Thymus (tissue), 11 donors: ENCODE measurements around the gene PGM1. TPM values are rescaled to one million over a fixed set of nuclear protein-coding genes. Genes with fewer than 3 reads are reported as not detected.
A peak's percentile ranks its signal among the peaks of the same experiment; 100 is the strongest.

Experiments
- DNase-seq, 9 donors: peaks; one replicate each; pipeline ENCODE4 v3.0.0-alpha.2; 2013; ENCODE audit warnings: low spot score in 9 of 9, low read depth in 6 of 9, missing footprints in 1 of 9
- H3K27ac ChIP-seq, 2 donors: one replicate each; pipeline ENCODE4 v1.5.1; 2013; ENCODE audit warnings: control low read depth in 1 of 2, low read depth in 1 of 2, low read length in 1 of 2, mild to moderate bottlenecking in 1 of 2, moderate library complexity in 1 of 2
- H3K27me3 ChIP-seq, 2 donors: one replicate each; pipeline ENCODE4 v1.5.1; 2013; ENCODE audit warnings: low read length in 1 of 2; ENCODE audit not compliant: control insufficient read depth in 2 of 2, insufficient read depth in 1 of 2
- H3K36me3 ChIP-seq, 2 donors: one replicate each; pipeline ENCODE4 v1.5.1; 2013; ENCODE audit warnings: low read length in 1 of 2, mild to moderate bottlenecking in 1 of 2, moderate library complexity in 1 of 2; ENCODE audit not compliant: control insufficient read depth in 2 of 2, insufficient read depth in 2 of 2
- H3K4me1 ChIP-seq, 2 donors: one replicate each; pipeline ENCODE4 v1.5.1; 2013; ENCODE audit warnings: low read length in 2 of 2; ENCODE audit not compliant: control insufficient read depth in 2 of 2, insufficient read depth in 2 of 2
- H3K4me3 ChIP-seq, 2 donors: one replicate each; pipeline ENCODE4 v1.5.1; 2013; ENCODE audit warnings: low read length in 2 of 2, control low read depth in 1 of 2, mild to moderate bottlenecking in 1 of 2
- H3K9me3 ChIP-seq, 2 donors: one replicate each; pipeline ENCODE4 v1.5.1; 2013; ENCODE audit warnings: low read length in 1 of 2, mild to moderate bottlenecking in 1 of 2; ENCODE audit not compliant: control insufficient read depth in 2 of 2, insufficient read depth in 1 of 2
- WGBS: extraction: QIAGEN DNeasy Blood & Tissue Kit; methylation state at CpG from one replicate; pipeline ENCODE4 v1.1.7; 2013; 5-methylcytosine and 5-hydroxymethylcytosine counted together
- polyA plus RNA-seq: library from polyadenylated mRNA; stranded (reverse); fragments of 200-250 nt; gene quantifications from one replicate; pipeline ENCODE4 v1.2.3, GENCODE V29; 2013
- total RNA-seq: library from RNA; stranded (reverse); fragments of 120-200 nt; gene quantifications from one replicate; pipeline ENCODE4 v1.2.4, GENCODE V29; 2013
- donor health status: healthy.

Gene PGM1
- total and polyA plus RNA-seq, 2 donors, result 9.6 to 18.1 TPM

- Histone ChIP-seq H3K9me3 (no peaks in the 10 kb centered on the region), H3K36me3 (peaks cover 0 to 2% of the 10 kb centered on the region in 2 donors), H3K4me3 (no peak overlapping the region), H3K27ac (no peak overlapping the region), H3K27me3 (no peaks in the 10 kb centered on the region), H3K4me1 (no peaks in the 10 kb centered on the region)
- no peak for DNase-seq
- WGBS, result over 99% methylated on average over 3 of the region's 3 CpGs
These were observed 50.3 kb downstream of the PGM1 start for GRCh38 chr1:63643517-63643916.

GRCh38 chr1:63643926-63644325 lies 50.7 kb downstream of the PGM1 start:
- DNase-seq, result no peak
- H3K36me3 ChIP-seq, result no peaks in the 10 kb centered on the region
- H3K27ac ChIP-seq, result no peak overlapping the region
- no peaks in the 10 kb centered on the region for H3K27me3 ChIP-seq
- no peak overlapping the region for H3K4me3 ChIP-seq
- no peaks in the 10 kb centered on the region for H3K4me1 ChIP-seq
- no peaks in the 10 kb centered on the region for H3K9me3 ChIP-seq
- 97% methylated on average over 3 of the region's 3 CpGs for WGBS

- H3K27me3 ChIP-seq, result no peaks in the 10 kb centered on the region
- no peak for DNase-seq
- no peaks in the 10 kb centered on the region for H3K9me3 ChIP-seq
- no peaks in the 10 kb centered on the region for H3K4me1 ChIP-seq
- no peak overlapping the region for H3K4me3 ChIP-seq
- 94% methylated on average over 2 of the region's 2 CpGs for WGBS
- H3K27ac ChIP-seq, result no peak overlapping the region
- H3K36me3 ChIP-seq, result no peaks in the 10 kb centered on the region
These were observed 52.1 kb downstream of the PGM1 start for GRCh38 chr1:63645317-63645716.

GRCh38 chr1:63648689-63649088 lies 55.5 kb downstream of the PGM1 start:
- no peak for DNase-seq
- Histone ChIP-seq H3K9me3 (no peaks in the 10 kb centered on the region), H3K36me3 (no peaks in the 10 kb centered on the region), H3K4me1 (peaks cover 10 to 16% of the 10 kb centered on the region in 2 donors), H3K4me3 (no peak overlapping the region), H3K27ac (no peak overlapping the region), H3K27me3 (no peaks in the 10 kb centered on the region)
- 98% methylated on average over 1 of the region's 1 CpG for WGBS

- DNase-seq, result peak; percentile 29 to 88 (median 63)
- H3K4me3 ChIP-seq, result no peak overlapping the region
- H3K27me3 ChIP-seq, result no peaks in the 10 kb centered on the region
- no peaks in the 10 kb centered on the region for H3K9me3 ChIP-seq
- peak overlapping the region in 1 of 2 donors; percentile 18 for H3K27ac ChIP-seq
- H3K36me3 ChIP-seq, result no peaks in the 10 kb centered on the region
- peaks cover 10 to 16% of the 10 kb centered on the region in 2 donors for H3K4me1 ChIP-seq
- 59% methylated on average over 6 of the region's 6 CpGs for WGBS
These were observed 58.0 kb downstream of the PGM1 start for GRCh38 chr1:63651161-63651701.

- 88% methylated on average over 6 of the region's 6 CpGs for WGBS
- no peak for DNase-seq
- no peaks in the 10 kb centered on the region for H3K9me3 ChIP-seq
- H3K4me3 ChIP-seq, result no peak overlapping the region
- H3K27ac ChIP-seq, result no peak overlapping the region
- no peaks in the 10 kb centered on the region for H3K36me3 ChIP-seq
- peaks cover 15 to 21% of the 10 kb centered on the region in 2 donors for H3K4me1 ChIP-seq
- H3K27me3 ChIP-seq, result no peaks in the 10 kb centered on the region
These were observed 60.8 kb downstream of the PGM1 start for GRCh38 chr1:63653976-63654375.

GRCh38 chr1:63659448-63659847 lies 66.2 kb downstream of the PGM1 start:
- peaks cover 4 to 5% of the 10 kb centered on the region in 2 donors for H3K4me1 ChIP-seq
- WGBS, result 93% methylated on average over 7 of the region's 7 CpGs
- H3K27ac ChIP-seq, result no peak overlapping the region
- H3K27me3 ChIP-seq, result no peaks in the 10 kb centered on the region
- no peaks in the 10 kb centered on the region for H3K9me3 ChIP-seq
- no peak for DNase-seq
- H3K36me3 ChIP-seq, result no peaks in the 10 kb centered on the region
- no peak overlapping the region for H3K4me3 ChIP-seq

- Histone ChIP-seq H3K9me3 (no peaks in the 10 kb centered on the region), H3K36me3 (no peaks in the 10 kb centered on the region), H3K4me3 (no peak overlapping the region), H3K27ac (peak overlapping the region in 1 of 2 donors; percentile 19), H3K4me1 (peaks cover 4 to 5% of the 10 kb centered on the region in 2 donors), H3K27me3 (no peaks in the 10 kb centered on the region)
- no peak for DNase-seq
- WGBS, result 87% methylated on average over 10 of the region's 10 CpGs
These were observed 69.0 kb downstream of the PGM1 start for GRCh38 chr1:63662056-63662836.

GRCh38 chr1:63662841-63663240 lies 69.6 kb downstream of the PGM1 start:
- H3K4me1 ChIP-seq, result peaks cover 1 to 2% of the 10 kb centered on the region in 2 donors
- no peak overlapping the region for H3K27ac ChIP-seq
- H3K36me3 ChIP-seq, result no peaks in the 10 kb centered on the region
- no peak for DNase-seq
- H3K9me3 ChIP-seq, result no peaks in the 10 kb centered on the region
- 97% methylated on average over 4 of the region's 4 CpGs for WGBS
- no peaks in the 10 kb centered on the region for H3K27me3 ChIP-seq
- H3K4me3 ChIP-seq, result no peak overlapping the region
